Anterior cingulate cortex (tissue), 58 donors: ENCODE data around the gene HIPK2.

ENCODE experiments used
- DNase-seq, 58 donors: peaks; one replicate each; lab custom pipeline; 2025; lab: John Stamatoyannopoulos, UW

HIPK2 gene

DNA sequence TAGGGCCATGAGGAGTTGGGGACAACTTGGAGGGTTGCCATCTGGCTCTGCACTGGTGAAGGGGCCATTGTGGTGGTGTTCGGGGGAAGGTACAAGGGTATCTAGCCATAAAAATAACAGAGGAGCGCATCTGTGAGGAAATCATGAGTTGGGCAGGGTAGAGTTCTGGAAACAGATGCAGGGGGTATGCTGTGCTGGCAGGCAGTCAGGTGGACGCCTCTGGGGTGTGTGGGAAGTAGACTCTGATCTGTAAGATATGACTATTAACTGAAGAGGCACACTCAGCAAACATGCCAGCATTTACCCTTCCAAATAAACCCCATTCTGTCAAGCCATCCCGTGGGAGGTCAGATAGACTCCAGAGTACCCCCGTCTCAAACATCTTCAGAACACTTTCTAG, 174.5 kb downstream of the HIPK2 start:
- no peak for DNase-seq

DNA sequence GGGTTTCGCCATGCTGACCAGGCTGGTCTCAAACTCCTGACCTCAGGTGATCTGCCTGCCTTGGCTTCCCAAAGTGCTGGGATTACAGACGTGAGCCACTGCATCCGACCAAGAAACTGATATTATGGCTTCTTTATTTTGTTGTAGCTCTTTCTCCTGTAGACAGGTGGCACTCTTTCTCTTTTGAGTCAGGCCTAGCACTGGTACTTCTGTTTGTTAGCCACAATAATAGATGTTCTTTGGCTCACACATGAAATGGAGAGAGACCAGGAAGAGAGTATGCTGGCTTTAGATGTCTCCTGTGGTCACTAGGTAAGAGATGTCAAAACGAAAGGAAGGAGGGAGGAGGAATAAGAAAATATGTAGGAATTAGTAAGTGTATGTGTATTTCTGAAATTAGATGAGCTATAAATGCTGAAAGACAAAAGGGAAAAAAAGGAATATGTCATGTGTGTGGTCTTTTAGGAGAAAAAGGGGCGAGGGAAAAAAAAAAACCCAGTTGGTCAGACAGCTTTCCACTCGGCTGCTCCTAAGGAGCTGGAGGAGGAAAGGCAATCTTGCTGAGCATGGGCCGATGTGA, 175.6 kb downstream of the HIPK2 start:
- DNase-seq = peak in 1 of 58 donors; percentile 19

DNA sequence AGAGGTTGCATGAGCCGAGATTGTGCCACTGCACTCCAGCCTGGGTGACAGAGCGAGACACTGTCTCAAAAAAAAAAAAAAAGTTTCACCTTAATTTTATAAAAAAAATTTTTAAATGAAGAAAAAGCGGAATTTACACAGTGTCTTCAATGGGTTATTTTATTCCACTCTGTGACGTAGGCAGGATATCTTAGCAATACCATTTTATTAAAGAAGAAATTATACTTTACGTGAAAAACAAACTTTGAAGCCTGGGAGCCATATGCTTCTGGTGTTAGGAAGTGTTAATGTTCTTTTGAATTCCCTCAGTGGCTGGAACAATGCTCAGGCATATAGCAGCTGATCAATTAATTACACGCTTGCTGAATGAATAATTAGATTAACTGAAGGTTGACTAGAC, 176.6 kb downstream of the HIPK2 start:
- DNase-seq = no peak

DNA sequence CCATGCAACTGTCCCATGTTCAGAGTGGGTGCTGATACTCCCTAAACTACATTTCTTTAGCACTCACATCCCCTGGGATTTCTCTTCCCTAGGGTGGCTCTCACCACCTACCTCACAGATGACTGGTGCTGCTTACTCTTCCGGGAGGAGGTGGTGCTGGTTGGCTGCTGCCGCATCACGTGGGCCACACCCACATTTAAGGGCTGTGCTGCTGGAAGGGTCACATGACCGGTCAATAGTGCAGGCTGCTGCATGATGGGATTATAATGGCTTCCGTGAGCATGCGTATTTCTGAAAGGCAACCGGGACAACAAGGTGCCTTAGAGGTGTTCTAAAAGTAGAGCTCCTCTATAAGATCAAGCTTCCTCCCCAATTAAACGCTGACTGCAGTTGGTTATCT, 177.5 kb downstream of the HIPK2 start:
- DNase-seq = no peak

DNA sequence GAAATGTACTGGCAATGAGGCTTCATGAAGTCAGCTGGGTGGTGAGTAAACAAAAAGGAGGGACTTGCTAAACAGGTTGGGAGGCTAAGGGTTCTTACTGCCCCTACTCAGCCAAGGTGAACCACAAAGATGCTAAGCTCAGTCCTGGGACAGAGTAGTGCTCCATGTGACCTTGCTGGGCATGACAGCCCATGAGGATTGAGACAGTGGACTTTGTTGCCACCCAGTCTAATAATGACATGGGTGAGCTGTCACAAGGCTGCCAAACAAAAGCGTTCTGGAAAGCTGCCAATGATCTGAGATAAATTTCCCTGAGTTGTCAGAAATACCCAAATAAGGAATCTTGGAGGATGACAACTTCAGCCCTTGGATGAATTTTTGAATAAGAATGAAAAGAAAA, 179.2 kb downstream of the HIPK2 start:
- DNase-seq = peak in 7 of 58 donors; percentile 18 to 57 (median 33)

DNA sequence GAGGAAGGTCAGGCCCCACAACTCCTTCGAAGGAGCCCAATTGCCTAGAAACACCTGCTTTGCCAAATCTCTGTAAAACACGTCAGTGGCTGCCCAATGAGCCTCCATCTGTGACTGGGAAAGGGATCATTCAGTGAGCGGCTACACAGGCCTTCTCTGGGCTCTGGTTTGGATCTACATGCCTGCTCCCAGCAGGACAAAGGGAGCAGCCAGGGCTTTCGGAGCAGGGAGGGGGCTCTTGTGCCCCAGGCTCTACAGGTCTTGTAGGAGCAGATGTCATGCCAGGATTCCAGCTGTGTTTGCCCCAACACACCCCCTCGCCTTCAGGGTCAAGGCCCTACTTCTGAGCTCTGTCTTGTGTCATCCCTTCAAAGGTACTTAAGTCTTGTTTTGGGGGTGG, 180.8 kb downstream of the HIPK2 start:
- no peak for DNase-seq

DNA sequence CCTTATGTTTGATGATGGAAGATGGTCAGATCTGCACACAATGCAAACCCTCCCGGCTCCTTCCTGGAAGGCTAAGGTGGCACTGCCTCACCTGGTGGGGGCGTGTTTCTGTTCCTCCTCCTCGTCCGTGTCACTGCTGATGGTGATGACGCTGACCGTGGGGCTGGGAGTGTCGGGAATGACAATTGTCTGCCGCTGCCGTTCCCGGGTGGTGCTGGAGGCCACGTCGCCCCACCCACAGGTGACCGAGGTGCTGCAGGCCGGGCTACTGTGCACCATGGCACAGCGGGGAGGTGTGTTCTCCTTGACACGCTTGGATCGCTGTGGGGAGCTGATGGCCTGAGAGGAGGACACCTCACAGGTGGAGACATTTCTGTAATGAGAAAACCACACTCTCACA, 181.2 kb downstream of the HIPK2 start:
- no peak for DNase-seq

DNA sequence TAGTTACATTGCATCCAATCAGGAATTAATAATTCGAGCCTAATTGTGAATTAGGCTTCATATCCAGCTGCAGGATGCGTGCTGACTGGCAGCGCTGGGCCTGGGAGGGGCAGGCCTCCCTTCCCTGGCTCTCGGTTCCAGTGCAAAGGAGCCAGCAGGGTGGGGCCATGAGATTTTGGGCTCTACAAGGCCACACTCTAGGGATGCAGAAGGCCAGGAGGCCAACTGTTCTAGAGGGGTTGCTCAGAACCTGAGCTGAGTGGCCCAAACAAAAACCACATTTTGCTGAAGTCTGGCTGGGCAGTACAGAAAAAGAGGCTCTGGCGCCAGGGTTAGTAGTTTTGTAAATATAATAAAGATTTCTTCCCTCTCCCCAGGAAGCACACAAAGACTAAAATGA, 182.0 kb downstream of the HIPK2 start:
- DNase-seq = no peak

DNA sequence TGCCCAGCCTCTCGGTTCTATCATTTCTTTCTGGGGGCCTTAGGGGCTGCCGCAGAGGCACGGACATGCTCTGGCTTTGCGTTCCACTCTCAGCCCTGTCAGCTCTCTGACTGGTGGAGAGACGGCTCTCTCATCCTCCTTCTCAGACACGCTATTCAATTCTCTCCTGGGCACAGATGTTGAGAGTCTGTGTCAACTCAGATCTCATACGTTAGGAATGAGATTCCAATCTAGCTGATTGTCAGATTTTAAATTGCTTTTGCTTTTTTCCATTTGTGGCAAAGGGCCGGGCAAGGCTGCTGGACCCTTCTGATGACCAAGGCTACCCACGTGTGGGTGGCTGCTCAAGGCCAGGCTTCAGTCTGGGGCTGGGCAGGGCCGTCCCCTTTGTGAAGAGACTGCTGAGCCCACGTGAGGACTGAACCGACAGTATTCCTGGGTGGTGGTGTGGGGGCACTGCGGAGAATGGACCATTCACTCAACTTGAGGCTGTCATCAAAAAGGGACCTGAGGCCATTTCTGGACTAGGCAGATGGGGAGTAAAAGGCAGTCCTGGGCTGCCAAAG, 182.8 kb downstream of the HIPK2 start:
- peak in 2 of 58 donors; percentile 14 to 28 for DNase-seq

DNA sequence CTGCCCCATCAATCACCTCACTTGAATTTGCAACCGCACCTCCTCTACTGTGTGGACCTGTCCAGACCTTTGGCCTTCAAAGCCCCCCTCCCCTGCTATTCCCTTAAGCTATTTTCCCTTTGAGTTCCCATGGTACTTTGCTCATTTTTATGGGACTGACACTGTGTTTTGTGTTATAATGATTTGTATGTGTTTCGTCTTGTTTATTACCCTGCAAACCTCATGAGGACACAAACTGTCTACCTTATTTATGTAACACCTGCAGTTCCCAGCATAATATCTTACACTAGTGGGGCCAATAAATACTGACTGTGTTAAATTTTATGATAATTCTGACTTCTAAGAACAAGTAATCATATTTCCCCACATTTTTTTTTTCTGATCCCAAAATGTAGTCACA, 183.7 kb downstream of the HIPK2 start:
- no peak for DNase-seq

DNA sequence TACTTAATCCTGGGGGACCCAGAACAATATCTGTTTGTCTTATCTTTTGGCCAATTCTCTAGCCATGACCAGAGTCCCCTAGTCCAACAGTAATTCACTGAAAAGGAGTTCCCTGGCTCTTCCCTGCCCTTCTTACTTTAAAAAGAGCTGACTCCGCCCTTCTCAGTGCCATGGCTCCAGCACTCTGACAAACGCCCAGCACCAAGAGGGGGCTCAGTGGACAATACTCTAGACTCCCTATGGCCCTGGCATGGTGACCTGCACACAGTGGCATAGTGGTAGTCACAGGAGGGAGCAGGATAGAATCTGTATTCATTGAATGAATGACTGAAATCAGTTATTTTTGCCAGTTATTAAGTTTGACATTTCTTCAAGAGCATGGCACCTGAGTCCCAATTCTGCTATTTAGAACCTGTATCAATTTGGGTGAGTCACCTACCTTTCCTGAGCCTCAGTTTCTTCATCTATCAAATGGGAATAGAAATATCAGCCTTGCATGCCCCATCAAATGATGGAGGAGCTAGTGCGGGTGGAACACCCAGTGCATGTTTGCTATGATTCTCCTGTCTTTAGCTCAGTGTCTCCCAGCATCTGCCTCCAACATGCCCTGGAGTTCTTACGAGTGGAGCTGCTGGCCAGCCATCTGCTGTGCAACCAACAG, 184.9 kb downstream of the HIPK2 start:
- no peak for DNase-seq

DNA sequence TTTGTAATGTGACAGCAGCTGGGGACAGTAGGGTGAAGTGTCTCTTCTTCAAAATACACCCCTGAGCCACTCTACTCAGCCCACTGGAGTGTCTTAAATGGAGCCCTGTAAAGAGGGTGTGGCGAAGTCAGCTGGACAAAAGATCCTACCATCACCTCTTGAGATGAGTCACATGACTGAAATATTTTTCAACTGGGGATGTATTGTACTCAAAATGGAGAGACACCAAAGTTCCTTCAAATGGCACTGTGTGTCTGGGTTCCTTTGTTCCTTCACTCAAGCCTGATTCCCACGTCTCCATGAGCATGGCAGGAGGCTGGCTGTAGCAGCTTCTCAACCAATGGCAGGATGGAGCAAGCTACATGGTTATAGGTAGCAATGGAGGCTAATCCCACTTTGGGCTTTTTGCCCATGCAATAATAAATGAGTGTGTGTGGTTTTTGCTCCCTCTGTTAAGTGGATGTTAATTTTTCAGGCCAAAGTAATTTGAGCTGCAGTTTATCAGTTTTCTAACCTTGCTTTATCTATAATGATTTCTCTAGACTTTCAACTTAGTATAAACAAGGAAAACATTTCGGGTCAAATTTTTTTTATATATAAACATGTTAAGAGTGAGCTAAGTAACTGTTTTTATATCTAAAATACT, 186.1 kb downstream of the HIPK2 start:
- no peak for DNase-seq

DNA sequence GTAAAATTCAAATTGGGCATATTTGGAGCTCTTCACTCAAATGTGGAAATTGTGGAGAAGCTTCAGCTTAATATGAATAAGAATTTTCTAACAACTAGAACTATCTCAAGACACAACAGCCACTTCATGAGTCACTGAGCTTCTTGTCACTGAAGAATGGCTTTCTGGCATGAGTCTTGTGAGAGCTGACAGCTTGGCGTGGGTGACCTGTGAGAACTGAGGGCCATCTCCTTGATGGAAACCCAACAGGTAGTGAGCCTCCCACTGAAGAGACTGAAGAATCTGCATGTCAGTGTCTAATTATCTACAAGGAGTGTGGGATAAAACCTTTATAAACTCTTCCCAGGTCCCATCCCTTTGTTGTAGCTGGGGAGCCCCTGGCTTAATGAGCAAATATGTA, 188.3 kb downstream of the HIPK2 start:
- peak in 18 of 58 donors; percentile 7 to 53 (median 25) for DNase-seq

DNA sequence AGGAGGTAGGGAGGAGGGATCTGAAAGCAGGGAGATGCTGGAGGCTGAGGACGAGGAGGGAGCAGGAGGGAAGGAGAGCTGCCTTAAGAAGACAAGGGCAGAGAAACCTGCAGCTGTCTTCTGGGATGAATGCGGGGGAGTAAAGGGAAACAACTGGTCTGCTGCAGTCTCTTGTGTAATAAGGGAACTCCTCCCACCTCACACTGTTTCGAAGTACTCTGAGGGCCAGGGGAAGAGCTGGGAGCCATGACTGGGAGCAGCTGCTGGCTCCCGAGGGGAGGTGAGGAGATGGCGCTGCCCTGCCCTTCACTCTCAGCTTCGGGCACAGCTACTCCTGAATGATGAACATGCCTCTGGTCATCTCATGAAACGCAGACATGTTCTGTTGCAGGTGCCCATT, 189.2 kb downstream of the HIPK2 start:
- DNase-seq = peak in 6 of 58 donors; percentile 15 to 51 (median 21)

DNA sequence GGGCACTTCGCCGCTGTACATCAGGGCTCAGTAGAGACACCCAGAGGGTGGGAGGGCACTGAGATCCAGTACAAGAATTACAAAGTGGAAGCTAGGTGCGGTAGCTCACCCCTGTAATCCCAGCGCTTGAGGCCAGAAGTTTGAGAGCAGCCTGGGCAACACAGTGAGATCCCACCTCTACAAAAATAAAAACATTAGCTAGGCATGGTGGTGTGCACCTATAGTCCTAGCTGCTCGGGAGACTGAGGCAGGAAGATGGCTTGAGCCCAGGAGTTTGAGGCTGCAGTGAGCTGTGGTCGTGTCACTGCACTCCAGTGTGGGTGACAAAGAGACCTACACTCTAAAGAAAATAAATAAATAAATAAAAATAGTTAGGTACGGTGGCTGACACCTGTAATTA, 190.3 kb downstream of the HIPK2 start:
- no peak for DNase-seq

DNA sequence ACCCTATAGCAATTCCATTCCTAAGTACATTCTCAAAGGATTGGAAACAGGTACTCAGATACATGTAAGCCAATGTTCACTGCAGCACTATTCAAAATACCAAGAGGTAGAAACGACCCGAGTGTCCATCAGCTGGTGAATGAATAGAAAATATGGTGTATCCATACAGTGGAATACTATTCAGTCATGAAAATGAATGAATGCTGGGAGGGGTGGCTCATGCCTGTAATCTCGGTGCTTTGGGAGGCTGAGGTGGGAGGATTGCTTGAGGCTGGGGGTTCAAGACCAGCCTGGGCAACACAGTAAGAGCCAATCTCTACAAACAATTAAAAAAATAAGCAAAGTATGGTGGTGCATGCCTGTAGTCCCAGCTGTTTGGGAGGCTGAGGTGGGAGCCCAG, 191.5 kb downstream of the HIPK2 start:
- DNase-seq = no peak

DNA sequence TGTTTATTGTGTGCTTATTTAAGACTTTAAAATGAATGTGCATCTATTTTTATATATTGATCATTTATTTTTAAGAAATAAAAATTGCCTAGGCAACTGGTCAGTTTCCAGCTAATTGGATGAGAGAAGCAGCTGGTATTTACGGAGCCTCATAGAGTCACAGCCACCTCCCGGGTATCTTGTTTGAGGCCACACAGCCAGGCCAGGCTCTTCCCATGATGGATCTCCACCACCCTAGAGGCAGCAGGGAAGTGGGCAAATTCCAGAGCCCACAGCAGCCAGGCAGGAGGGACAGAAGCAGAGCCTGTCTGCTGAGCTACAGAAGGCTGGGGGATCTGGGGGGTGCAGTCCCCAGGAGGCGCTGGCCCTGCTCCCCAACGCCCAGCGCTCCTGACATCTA, 192.8 kb downstream of the HIPK2 start:
- DNase-seq = no peak

DNA sequence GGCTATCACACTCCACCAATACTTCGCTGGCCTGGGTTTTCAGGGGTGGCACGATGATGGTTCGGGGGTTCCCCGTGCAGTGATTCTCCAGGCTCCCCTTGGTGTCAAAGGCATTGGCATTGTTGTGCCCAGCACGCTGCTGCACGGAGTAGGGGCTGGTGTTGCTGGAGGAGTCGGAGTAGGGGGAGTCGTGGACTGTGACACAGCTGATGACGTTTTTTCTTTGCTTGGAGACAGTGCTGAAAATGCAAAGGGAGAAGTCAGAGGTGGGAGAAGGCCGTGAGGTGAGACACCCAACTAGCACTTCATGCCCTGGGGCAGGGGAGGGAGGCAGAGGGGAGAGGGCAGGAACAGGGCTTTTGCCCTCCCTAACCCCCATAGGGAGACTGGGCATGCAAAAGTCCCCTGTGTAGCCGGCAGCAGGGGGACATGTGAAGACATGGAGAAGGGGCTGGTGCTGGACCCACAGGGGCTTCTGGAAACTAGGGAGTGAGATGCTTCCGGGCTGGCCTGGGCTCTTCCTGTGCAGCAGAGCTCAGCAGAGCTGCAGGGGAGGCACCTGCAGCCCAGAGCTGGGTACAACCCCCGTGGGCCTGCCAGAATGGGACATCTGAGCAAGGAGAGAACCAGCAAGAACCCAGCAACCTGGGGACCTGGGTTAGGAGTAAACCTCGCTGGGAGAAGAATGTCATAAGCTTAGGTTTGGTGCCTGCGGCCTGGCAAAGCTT, 193.8 kb downstream of the HIPK2 start:
- DNase-seq = no peak

DNA sequence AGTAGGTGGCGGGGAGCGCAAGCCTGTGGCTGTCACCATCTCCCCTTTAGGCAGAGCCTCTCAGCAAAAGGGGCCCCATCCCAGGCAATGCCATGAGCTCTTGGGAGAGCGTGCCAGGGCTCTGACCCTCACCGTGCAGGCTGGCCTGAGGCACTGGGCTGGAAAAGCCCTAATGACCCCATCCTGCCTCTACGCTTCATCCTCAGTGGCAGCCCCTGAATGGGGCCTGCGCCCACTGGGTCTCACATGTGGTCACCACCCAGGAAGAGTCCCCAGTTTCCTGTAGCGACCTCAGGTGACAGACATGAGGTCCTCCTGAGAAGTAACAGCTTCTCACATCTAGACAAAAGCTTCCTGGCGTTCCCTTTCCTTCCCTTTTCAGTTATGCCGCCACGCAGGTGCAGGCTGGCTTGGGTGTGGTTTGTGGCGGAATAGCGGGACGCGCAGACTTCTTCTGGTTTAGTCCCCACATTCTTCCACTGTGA, 195.1 kb downstream of the HIPK2 start:
- no peak for DNase-seq

DNA sequence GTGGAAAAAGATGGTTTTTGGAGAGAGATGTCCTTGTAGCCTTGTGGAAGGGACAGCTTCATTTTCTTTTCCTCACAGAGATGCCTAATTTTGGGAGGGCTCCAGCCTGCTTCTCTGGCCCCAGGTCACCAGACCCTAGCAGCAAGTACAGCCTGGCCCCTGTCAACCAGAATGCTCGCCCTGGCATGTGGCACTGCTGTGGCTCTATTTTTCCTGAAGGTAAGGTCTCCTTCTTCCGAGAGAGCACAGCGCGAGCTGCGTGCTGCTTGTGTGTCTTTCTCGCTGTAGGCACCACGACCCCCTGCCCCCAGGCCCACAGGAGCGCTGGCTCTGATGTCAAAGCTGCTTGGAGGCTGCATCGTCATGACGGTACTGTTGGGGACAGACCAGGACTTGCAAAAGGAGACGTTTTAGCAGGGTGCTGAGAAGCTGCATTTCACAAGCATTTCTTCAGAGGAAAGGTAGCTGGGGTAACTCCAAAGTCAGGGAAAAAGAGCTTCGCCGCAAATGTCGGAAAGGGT, 195.6 kb downstream of the HIPK2 start:
- DNase-seq = no peak

DNA sequence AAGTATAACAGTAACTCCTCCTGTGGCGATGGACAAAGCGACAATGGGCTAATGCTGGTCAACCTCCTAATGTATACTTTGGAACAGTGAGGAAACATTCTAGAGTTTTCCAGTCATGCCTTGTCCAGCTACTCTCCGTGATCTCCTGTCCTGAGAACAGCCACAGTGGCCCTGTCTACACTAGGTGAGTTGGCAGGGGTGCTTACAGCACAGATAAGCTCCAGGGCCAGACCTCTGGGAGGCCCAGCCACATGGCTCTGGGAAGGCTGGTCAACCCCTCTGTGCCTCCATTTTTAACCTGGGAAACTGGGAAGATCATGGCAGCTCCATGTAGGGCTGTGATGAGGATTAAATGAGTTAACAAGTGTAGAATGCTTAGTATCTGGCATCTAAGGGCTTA, 197.4 kb downstream of the HIPK2 start:
- DNase-seq = no peak
